Fibroblast of the aortic adventitia (primary cell): ENCODE data around the gene ZSWIM8. TPM values are rescaled to one million over a fixed set of nuclear protein-coding genes. Genes with fewer than 3 reads are reported as not detected.

Experiments
- DNase-seq: peaks from one replicate; pipeline ENCODE4 v3.0.0-alpha.2; 2010; ENCODE audit warnings: low read depth
- H3K4me3 ChIP-seq: 2 replicates; pipeline ENCODE4 v1.5.1; 2011; ENCODE audit warnings: low read depth, mild to moderate bottlenecking, control low read depth, low read length, moderate library complexity
- total RNA-seq: library from RNA; depleted of rRNA; stranded (reverse); fragments of >200 nt; gene quantifications from 2 replicates; pipeline ENCODE4 v1.2.3, GENCODE V29; 2012; ENCODE audit warnings: low replicate concordance
- TF ChIP-seq, protein P1 (sequence below): IDR thresholded peaks from 2 replicates; pipeline ENCODE4 v1.5.1; 2011; ENCODE audit warnings: mild to moderate bottlenecking, low read length, control low read depth, inconsistent platforms; ENCODE audit not compliant: insufficient read depth

ZSWIM8 gene
- total RNA-seq, 1 donor: 48.9 TPM

DNA sequence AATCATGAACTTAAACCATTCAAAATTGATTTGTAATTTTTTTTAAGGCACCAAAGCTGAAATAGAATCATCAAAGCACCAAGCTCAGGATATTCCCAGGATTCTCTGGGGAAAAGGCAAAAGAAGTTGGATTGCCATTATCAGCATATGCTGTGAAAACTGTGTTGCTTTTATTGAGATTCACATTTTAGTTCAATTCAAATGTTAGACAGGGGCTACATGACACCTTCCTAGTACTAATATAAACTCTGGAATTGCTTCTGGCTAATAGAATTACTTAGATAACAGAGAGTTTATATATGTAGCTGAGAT is 30.3 kb downstream of the ZSWIM8 start:
- H3K4me3 ChIP-seq: no peak overlapping the region
- TF ChIP-seq, protein P1, sequence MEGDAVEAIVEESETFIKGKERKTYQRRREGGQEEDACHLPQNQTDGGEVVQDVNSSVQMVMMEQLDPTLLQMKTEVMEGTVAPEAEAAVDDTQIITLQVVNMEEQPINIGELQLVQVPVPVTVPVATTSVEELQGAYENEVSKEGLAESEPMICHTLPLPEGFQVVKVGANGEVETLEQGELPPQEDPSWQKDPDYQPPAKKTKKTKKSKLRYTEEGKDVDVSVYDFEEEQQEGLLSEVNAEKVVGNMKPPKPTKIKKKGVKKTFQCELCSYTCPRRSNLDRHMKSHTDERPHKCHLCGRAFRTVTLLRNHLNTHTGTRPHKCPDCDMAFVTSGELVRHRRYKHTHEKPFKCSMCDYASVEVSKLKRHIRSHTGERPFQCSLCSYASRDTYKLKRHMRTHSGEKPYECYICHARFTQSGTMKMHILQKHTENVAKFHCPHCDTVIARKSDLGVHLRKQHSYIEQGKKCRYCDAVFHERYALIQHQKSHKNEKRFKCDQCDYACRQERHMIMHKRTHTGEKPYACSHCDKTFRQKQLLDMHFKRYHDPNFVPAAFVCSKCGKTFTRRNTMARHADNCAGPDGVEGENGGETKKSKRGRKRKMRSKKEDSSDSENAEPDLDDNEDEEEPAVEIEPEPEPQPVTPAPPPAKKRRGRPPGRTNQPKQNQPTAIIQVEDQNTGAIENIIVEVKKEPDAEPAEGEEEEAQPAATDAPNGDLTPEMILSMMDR: no peak
- DNase-seq: no peak

- TF ChIP-seq, protein P1: no peak
- no peak overlapping the region for H3K4me3 ChIP-seq
- peak; percentile 45 for DNase-seq
Observed at GRCh38 chr10:73816917-73817729, 31.7 kb downstream of the ZSWIM8 start.

- no peak overlapping the region for H3K4me3 ChIP-seq
- DNase-seq: no peak
- TF ChIP-seq, protein P1: no peak
Observed at GRCh38 chr10:73817826-73818225, 32.4 kb downstream of the ZSWIM8 start.

- DNase-seq: no peak
- H3K4me3 ChIP-seq: no peak overlapping the region
- TF ChIP-seq, protein P1: no peak
Observed at GRCh38 chr10:73818402-73818801, 33.0 kb downstream of the ZSWIM8 start.

DNA sequence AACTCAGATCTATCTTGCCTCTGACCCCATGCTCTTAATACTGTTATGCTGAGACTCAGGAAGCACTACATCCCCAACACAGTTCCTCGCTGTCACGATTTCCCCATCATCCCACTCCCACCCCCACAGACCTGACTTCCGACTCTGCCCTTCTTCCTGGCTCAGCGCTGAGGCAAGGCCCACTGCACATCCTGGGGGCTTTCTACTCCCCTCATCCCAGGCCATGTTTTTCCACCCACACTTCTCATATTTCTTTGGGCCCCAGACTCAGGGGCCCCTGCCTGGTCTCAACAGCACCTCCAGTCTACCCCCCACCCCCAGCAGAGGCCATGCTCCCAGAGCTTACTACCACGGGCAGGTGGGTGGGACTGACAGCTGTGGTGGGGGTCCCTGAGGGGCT is 33.7 kb downstream of the ZSWIM8 start:
- no peak overlapping the region for H3K4me3 ChIP-seq
- TF ChIP-seq, protein P1: no peak
- no peak for DNase-seq

DNA sequence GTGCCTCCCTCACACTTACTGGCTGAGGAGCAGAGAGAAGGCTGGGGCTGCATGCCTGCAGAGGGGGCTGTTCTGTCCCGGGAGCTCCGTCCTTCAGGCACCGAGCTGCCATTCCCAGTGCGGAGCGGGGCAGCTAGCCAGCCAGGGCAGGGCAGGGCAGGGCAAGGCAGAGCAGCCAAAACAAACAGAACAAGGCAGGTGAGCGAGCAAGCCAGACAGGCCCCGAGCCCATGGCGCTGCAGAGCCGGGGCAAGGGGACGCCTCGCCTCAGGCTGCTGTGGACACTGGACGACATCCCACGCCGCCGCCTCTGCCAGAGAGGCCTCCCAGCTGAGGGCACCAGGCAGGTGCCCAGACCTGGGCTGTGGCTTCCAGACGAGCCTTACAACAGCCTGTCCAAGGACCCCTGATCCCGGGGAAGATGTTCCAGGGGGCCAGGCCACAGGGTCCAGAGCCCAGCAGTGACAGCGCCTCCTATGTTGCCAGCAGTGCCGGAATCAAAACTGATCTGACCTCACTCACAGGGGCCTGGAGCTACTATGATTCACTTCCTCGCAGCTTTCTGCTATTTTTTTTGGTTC is 34.2 kb downstream of the ZSWIM8 start:
- no peak overlapping the region for H3K4me3 ChIP-seq
- TF ChIP-seq, protein P1: no peak
- DNase-seq: no peak
